A549 (cell line): ENCODE measurements around the gene EXOC1. TPM values are rescaled to one million over a fixed set of nuclear protein-coding genes. Genes with fewer than 3 reads are reported as not detected.

Experiments
- ATAC-seq, 2 experiments: fragments of 200-7000 bp in 1 of 2; fragments of >200 bp in 1 of 2; cut with Nextera tagmentation in 1 of 2; cut with Tn5 transposase in 1 of 2; 3 replicates each; pipeline versions ENCODE4 v1.8.0 to v1.9.1; 2018 to 2020; ENCODE audit warnings: mild to moderate bottlenecking in 1 of 2, moderate library complexity in 1 of 2
- CTCF ChIA-PET: fragments of 300-600 bp; sonication (Branson Sonifier 250); formaldehyde crosslinking; extraction: SDS; loops from one replicate; lab custom pipeline; 2021; ENCODE audit warnings: antibody characterized with exemption, inconsistent platforms; lab: Yijun Ruan, JAX
- POLR2A ChIA-PET: fragments of 350-600 bp; formaldehyde crosslinking; extraction: SDS; loops from one replicate; lab custom pipeline; 2021; ENCODE audit warnings: antibody characterized with exemption, inconsistent platforms; lab: Yijun Ruan, JAX
- DNase-seq, 2 experiments: peaks; one replicate each; pipeline versions ENCODE4 v3.0.0 to v3.0.0-alpha.2; 2011 to 2016; ENCODE audit warnings: low read depth in 1 of 2, low spot score in 1 of 2
- FAIRE-seq: peaks from 2 replicates; lab custom pipeline; 2011; peaks lifted over from hg19 to GRCh38; lab: Jason Lieb, UNC
- H3K27ac ChIP-seq, 2 experiments: fragments of >200 bp; sonication (Bioruptor Twin); formaldehyde crosslinking; 3 replicates each; pipeline ENCODE4 v1.5.1; 2016 to 2017
- H3K4me1 ChIP-seq: fragments of >200 bp; sonication (Bioruptor Twin); formaldehyde crosslinking; 3 replicates; pipeline ENCODE4 v1.6.1; 2016
- H3K4me2 ChIP-seq: fragments of >200 bp; sonication (Bioruptor Twin); formaldehyde crosslinking; 3 replicates; pipeline ENCODE4 v1.6.1; 2016
- H3K4me3 ChIP-seq: fragments of >200 bp; sonication (Bioruptor Twin); formaldehyde crosslinking; 3 replicates; pipeline ENCODE4 v1.5.1; 2016
- H3K9me3 ChIP-seq: fragments of >200 bp; sonication (Bioruptor Twin); formaldehyde crosslinking; 3 replicates; pipeline ENCODE4 v1.6.1; 2016
- ATOH8 ChIP-seq: fragments of 250-450 bp; sonication (Bioruptor Pico); IDR thresholded peaks from 2 replicates; pipeline ENCODE4 v1.5.0; 2020; ENCODE audit warnings: low read depth, mild to moderate bottlenecking, moderate library complexity
- BHLHE40 ChIP-seq: IDR thresholded peaks from 2 replicates; pipeline ENCODE4 v1.6.1; 2012; ENCODE audit warnings: low read depth, low read length, inconsistent platforms
- CHD2 ChIP-seq: fragments of 150-350 bp; IDR thresholded peaks from 2 replicates; pipeline ENCODE4 v1.6.1; 2014; ENCODE audit warnings: low read length; ENCODE audit not compliant: partially characterized antibody
- CTCF ChIP-seq: fragments of >200 bp; sonication (Bioruptor Twin); formaldehyde crosslinking; IDR thresholded peaks from 3 replicates; pipeline ENCODE4 v1.5.1; 2016
- EHF ChIP-seq: fragments of 250-450 bp; sonication (Bioruptor Pico); IDR thresholded peaks from 2 replicates; pipeline ENCODE4 v1.5.0; 2020; ENCODE audit warnings: mild to moderate bottlenecking
- EHMT2 ChIP-seq: fragments of 200-600 bp; sonication (generic); IDR thresholded peaks from 2 replicates; pipeline ENCODE4 v1.6.1; 2016; ENCODE audit warnings: antibody characterized with exemption, low read depth, mild to moderate bottlenecking, moderate library complexity
- FOSB ChIP-seq: fragments of 250-450 bp; sonication (Bioruptor Pico); IDR thresholded peaks from 2 replicates; pipeline ENCODE4 v1.5.0; 2020; ENCODE audit warnings: mild to moderate bottlenecking, moderate library complexity
- FOXS1 ChIP-seq: fragments of 250-450 bp; sonication (Bioruptor Pico); IDR thresholded peaks from 2 replicates; pipeline ENCODE4 v1.5.0; 2020; ENCODE audit warnings: mild to moderate bottlenecking, moderate library complexity
- GATA3 ChIP-seq: IDR thresholded peaks from 2 replicates; pipeline ENCODE4 v1.6.1; 2012; ENCODE audit warnings: borderline replicate concordance
- HDAC2 ChIP-seq: fragments of 200-600 bp; sonication (generic); IDR thresholded peaks from 2 replicates; pipeline ENCODE4 v1.6.1; 2016
- HMGXB4 ChIP-seq: fragments of 250-450 bp; sonication (Bioruptor Pico); IDR thresholded peaks from 2 replicates; pipeline ENCODE4 v1.5.0; 2021; ENCODE audit warnings: mild to moderate bottlenecking, moderate library complexity, borderline replicate concordance
- HOXA7 ChIP-seq: fragments of 250-450 bp; sonication (Bioruptor Pico); IDR thresholded peaks from 2 replicates; pipeline ENCODE4 v1.5.0; 2020; ENCODE audit warnings: mild to moderate bottlenecking, moderate library complexity
- HOXB13 ChIP-seq: fragments of 250-450 bp; sonication (Bioruptor Pico); IDR thresholded peaks from 2 replicates; pipeline ENCODE4 v1.5.0; 2020; ENCODE audit warnings: low read depth, mild to moderate bottlenecking, moderate library complexity
- HOXB5 ChIP-seq: fragments of 250-450 bp; sonication (Bioruptor Pico); IDR thresholded peaks from 2 replicates; pipeline ENCODE4 v1.5.0; 2020; ENCODE audit warnings: mild to moderate bottlenecking, moderate library complexity
- JUN ChIP-seq, 2 experiments: fragments of >200 bp; sonication (Bioruptor Twin); formaldehyde crosslinking; IDR thresholded peaks; 2 replicates in 1 of 2; 3 replicates in 1 of 2; pipeline ENCODE4 v1.6.1; 2016 to 2017
- MAFK ChIP-seq: fragments of 450-650 bp; IDR thresholded peaks from 2 replicates; pipeline ENCODE4 v1.6.1; 2014; ENCODE audit not compliant: partially characterized antibody
- NPAS2 ChIP-seq: fragments of 250-450 bp; sonication (Bioruptor Pico); IDR thresholded peaks from 2 replicates; pipeline ENCODE4 v1.8.0; 2022; ENCODE audit warnings: mild to moderate bottlenecking, moderate library complexity, borderline replicate concordance
- PBX3 ChIP-seq: IDR thresholded peaks from 2 replicates; pipeline ENCODE4 v1.6.1; 2012
- PHF8 ChIP-seq: fragments of 200-600 bp; sonication (generic); IDR thresholded peaks from 2 replicates; pipeline ENCODE4 v1.6.1; 2016; ENCODE audit warnings: low read depth, mild to moderate bottlenecking, antibody characterized with exemption, moderate library complexity, borderline replicate concordance
- RFX5 ChIP-seq: fragments of 450-650 bp; IDR thresholded peaks from 2 replicates; pipeline ENCODE4 v1.7.1; 2014; ENCODE audit warnings: antibody characterized with exemption, mild to moderate bottlenecking, moderate library complexity
- SMC3 ChIP-seq: fragments of >200 bp; sonication (Bioruptor Twin); formaldehyde crosslinking; IDR thresholded peaks from 3 replicates; pipeline ENCODE4 v1.6.1; 2018; ENCODE audit warnings: inconsistent platforms
- TFCP2L1 ChIP-seq: fragments of 250-450 bp; sonication (Bioruptor Pico); IDR thresholded peaks from 2 replicates; pipeline ENCODE4 v1.5.0; 2021; ENCODE audit warnings: mild to moderate bottlenecking
- TP53 ChIP-seq: fragments of 250-450 bp; sonication (Bioruptor Pico); IDR thresholded peaks from 2 replicates; pipeline ENCODE4 v1.5.0; 2021; ENCODE audit warnings: mild to moderate bottlenecking, moderate library complexity
- USF2 ChIP-seq: fragments of 450-650 bp; IDR thresholded peaks from 2 replicates; pipeline ENCODE4 v1.6.1; 2014; ENCODE audit warnings: antibody characterized with exemption
- ZC3H11A ChIP-seq: fragments of 450-650 bp; IDR thresholded peaks from 2 replicates; pipeline ENCODE4 v1.6.1; 2014; ENCODE audit warnings: antibody characterized with exemption, mild to moderate bottlenecking
- ZNF302 ChIP-seq: fragments of 250-450 bp; sonication (Bioruptor Pico); IDR thresholded peaks from 2 replicates; pipeline ENCODE4 v1.9.0; 2021; ENCODE audit warnings: inconsistent platforms, mild to moderate bottlenecking, moderate library complexity
- ZSCAN20 ChIP-seq: fragments of 250-450 bp; sonication (Bioruptor Pico); IDR thresholded peaks from 2 replicates; pipeline ENCODE4 v1.8.0; 2022; ENCODE audit warnings: mild to moderate bottlenecking, moderate library complexity
- WGBS: methylation state at CpG from one replicate; pipeline ENCODE4 v1.1.6; 2017; ENCODE audit errors: missing lambda C conversion rate; 5-methylcytosine and 5-hydroxymethylcytosine counted together
- polyA plus RNA-seq, 4 experiments: library from polyadenylated mRNA; depleted of rRNA in 3 of 4; stranded (reverse); fragments of >200 nt; fragmentation: RNase III in 1 of 4; extraction: RNeasy Plus Mini Kit Qiagen cat#74134 plus additional on column Dnase treatment in 1 of 4; gene quantifications; 2 replicates in 3 of 4; 3 replicates in 1 of 4; pipeline ENCODE4 v1.2.3, GENCODE V29; 2011 to 2017

EXOC1 gene
- polyA plus RNA-seq, 2 of the 4 experiments (the other 2 are of a cell fraction): 12.8 to 22.4 TPM

- ChIA-PET CTCF (interaction anchor here (2.0 kb wide), 1 partner anchor 46 kb away, joined by 6 read pairs; the partner anchor contains the start of gene CEP135), POLR2A (no interaction called here)
- 89% methylated on average over 4 of the region's 4 CpGs for WGBS
- ATAC-seq (no peak), DNase-seq (no peak), FAIRE-seq (no peak)
- TF ChIP-seq ATOH8 (CRISPR knock-in tag): no peak
- TF ChIP-seq PHF8: no peak
- TF ChIP-seq MAFK: no peak
- TF ChIP-seq ZSCAN20 (CRISPR knock-in tag): no peak
- no peak for TF ChIP-seq PBX3
- TF ChIP-seq NPAS2: no peak
- TF ChIP-seq GATA3: no peak
- TF ChIP-seq EHMT2: no peak
- TF ChIP-seq ZC3H11A: no peak
- Histone ChIP-seq H3K27ac (no peak overlapping the region), H3K9me3 (no peaks in the 10 kb centered on the region), H3K4me3 (no peak overlapping the region), H3K4me2 (no peak overlapping the region), H3K4me1 (peaks cover 9% of the 10 kb centered on the region; the same call in 2 of the 3 replicates)
Observed at GRCh38 chr4:55902677-55903076, 49.2 kb downstream of the EXOC1 start.

GRCh38 chr4:55903577-55903976, 50.1 kb downstream of the EXOC1 start:
- Histone ChIP-seq H3K27ac (no peak overlapping the region), H3K4me2 (no peak overlapping the region), H3K9me3 (no peaks in the 10 kb centered on the region), H3K4me1 (peaks cover 9% of the 10 kb centered on the region; the same call in 2 of the 3 replicates), H3K4me3 (no peak overlapping the region)
- FAIRE-seq (no peak), DNase-seq (no peak), ATAC-seq (no peak)
- ChIA-PET POLR2A (no interaction called here), CTCF (interaction anchor here (0.6 to 2.0 kb wide), 2 partner anchors 27 to 45 kb away, joined by 3 to 6 read pairs; partner anchors contain the start of gene CEP135)
- TF ChIP-seq FOSB (CRISPR knock-in tag): no peak
- no peak for TF ChIP-seq USF2
- no peak for TF ChIP-seq JUN (IDR thresholded peaks at IDR 0.05)
- TF ChIP-seq HOXB13 (CRISPR knock-in tag): no peak
- TF ChIP-seq HOXB5 (CRISPR knock-in tag): no peak
- no peak for TF ChIP-seq HOXA7 (CRISPR knock-in tag)
- no peak for TF ChIP-seq HDAC2
- TF ChIP-seq TFCP2L1 (CRISPR knock-in tag): no peak
- no peak for TF ChIP-seq FOXS1 (CRISPR knock-in tag)
- no peak for TF ChIP-seq CHD2

GRCh38 chr4:55904576-55904975, 51.1 kb downstream of the EXOC1 start:
- no peak for DNase-seq
- peaks cover 9% of the 10 kb centered on the region; the same call in 2 of the 3 replicates for H3K4me1 ChIP-seq
- POLR2A ChIA-PET: no interaction called here
- TF ChIP-seq CTCF (no peak), NPAS2 (no peak), ZNF302 (no peak), SMC3 (no peak), EHF (CRISPR knock-in tag) (no peak), HMGXB4 (no peak), HDAC2 (no peak), JUN (IDR thresholded peaks at IDR 0.05) (no peak), TP53 (CRISPR knock-in tag) (no peak), PHF8 (no peak), RFX5 (no peak), MAFK (no peak), BHLHE40 (no peak)
- TF ChIP-seq, all 56 proteins: peak for 0
- no peak overlapping the region for H3K27ac ChIP-seq
- no peaks in the 10 kb centered on the region for H3K9me3 ChIP-seq
- ATAC-seq (no peak), FAIRE-seq (no peak)
- no peak overlapping the region for H3K4me3 ChIP-seq
- CTCF ChIA-PET: interaction anchor here (2.0 kb wide), 1 partner anchor 44 kb away, joined by 6 read pairs; the partner anchor contains the start of gene CEP135
- no peak overlapping the region for H3K4me2 ChIP-seq
